GDM1 (cell line): ENCODE results near the gene YPEL5.
A peak's percentile ranks its signal among the peaks of the same experiment; 100 is the strongest.

Experiments used
- DNase-seq: peaks from one replicate; lab custom pipeline; 2025; lab: John Stamatoyannopoulos, UW

The YPEL5 gene

DNA sequence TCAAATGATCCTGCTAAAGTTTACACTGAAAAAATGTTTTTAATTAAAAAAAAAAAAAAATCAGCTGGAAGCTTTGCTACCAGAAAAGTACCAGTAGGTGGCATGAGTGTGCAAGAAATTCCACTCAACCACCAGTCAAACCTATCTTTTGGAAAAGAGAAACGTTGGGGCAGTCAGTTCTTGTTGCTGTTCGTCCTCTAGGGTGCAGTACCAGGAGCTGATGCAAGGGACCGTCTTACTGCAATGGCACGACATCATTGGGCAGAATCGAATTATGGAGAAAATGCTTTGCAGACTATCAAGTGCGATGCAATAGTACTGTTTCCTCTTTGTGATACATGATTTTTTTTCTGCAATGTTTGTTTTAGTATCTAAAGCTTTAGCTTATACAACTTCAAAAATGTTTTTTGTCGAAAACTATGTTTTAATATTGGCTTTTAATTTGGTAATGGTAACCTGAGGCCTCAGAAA lies 18.3 kb downstream of the YPEL5 start:
- DNase-seq, result peak; percentile 83

DNA sequence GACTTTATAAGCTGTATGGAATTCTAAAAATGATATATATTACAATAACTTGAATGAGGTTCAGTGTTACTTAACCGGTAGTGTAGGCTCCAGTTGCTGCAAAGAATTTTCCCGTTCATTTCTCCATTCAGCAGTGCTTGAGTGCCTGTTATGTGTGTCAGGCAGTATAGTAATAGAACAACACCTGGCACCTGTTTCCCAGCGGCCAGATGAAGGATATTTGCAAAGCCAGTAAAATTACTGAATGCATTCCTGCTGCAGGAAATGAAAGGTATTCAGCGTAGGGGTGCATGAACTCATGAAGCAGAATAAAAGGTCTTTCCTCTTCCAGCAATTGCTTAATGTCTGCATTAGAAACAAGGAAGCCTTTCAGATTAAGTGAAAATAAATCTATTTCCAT lies 18.8 kb downstream of the YPEL5 start:
- DNase-seq, result no peak

DNA sequence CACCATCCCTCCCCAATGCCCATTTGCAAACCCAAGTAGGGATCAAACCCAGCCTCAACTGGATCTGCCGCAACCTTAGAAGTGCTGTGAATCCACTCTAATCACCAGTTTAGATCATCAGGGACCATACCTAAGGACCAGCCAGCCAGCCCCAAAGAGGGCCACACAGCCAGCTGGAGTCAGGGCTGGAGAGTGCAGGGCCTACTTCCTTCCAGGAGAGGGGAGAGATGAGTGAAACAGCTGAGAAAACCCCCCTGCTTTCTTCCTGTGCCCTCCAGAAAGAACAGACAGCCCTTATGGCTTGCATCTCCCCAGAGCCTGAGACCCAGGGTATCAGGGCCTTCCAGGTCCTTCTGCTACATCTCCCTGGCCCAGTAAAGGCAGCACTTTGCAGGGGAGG lies 25.8 kb downstream of the YPEL5 start:
- no peak for DNase-seq

DNA sequence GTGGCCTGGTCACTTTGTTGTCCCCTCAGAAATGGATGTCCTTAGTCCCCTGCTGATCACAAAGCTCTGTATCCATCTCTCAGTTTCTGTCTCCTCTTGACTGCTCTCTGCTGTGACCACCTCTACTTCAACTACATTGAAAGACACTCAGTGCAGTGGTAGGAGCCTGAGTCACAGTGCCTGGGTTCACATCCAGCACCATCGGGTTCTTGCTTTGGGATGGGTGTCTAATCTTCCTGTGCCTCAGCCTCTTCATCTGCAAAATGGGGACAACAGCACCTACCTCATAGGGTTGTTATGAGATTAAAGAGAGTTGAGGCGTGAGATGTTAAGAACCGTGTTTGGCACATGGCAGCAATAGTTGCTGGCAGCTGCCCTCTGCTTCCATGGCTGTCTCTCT lies 30.6 kb downstream of the YPEL5 start:
- no peak for DNase-seq

DNA sequence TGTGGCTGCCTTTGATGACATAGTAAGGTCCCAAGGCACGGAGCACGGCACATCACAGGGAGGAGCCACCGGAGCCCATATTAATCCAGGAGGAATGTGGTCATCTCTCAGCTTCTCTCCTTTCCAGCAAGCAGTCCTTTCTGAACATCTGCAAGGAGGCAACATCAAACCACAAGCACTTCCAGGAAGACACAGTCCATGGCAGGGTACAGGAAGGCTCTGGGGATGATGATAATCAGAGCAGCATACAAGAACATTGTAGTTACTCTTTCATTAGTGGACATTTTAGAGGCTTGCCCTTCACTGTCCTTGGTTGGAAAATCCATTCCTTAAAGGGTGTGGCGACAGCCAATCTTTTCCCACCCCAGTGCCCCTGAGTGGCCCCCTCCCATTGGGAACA lies 31.1 kb downstream of the YPEL5 start:
- no peak for DNase-seq

DNA sequence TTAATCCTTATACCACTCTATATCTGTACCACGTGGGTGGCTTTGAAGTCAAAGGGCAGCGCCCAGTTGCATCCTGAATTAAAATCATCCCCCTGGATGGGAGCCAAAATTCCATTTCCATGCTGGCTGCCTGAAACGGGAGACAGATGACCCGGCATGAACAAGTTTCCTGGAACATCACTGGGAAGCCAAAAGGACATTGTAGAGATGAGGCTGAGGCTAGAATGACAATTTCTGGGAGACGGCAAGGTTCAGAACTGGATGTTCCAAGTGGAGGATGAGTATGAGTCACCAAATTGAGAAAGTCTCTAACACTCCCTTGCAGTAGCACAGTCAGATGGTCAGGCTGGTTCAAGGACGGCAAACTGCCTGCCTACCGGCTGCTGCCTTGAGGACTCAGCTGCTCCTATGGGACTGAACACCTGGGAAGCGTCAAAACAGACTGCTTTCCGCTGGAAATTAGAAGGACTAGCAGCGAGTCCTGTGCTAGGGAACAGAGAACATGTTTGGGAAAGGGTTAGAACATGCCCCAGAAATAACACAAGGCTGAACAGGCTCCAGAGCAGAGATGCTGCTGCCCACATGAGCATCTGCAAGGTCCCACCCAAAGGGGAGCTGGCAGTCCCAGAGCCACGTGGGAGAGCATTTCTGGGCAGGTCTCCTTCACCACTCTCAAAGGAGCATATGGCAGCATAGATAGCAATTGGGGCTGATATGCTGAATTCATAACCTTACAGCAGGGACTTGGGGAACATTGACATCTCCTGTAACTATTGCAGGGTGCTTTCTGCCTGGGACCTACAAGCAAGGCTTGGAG lies 32.0 kb downstream of the YPEL5 start:
- DNase-seq, result no peak

DNA sequence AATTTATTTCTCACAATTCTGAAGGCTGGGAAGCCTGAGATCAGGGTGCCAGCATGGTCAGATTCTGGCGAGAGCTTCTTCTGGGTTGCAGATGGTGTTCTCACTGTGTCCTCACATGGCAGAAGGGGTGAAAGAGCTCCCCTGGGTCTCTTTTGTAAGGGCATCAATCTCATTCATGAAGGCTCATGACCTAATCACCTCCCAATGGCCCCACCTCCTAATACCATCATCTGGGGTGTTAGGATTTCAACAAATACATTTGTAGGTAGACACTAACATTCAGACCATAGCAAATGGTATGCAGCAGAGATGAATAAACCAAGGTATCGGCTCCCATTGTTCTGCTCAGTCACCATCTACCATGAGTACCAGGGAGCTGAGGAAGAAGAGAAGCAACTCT lies 32.7 kb downstream of the YPEL5 start:
- DNase-seq, result no peak

DNA sequence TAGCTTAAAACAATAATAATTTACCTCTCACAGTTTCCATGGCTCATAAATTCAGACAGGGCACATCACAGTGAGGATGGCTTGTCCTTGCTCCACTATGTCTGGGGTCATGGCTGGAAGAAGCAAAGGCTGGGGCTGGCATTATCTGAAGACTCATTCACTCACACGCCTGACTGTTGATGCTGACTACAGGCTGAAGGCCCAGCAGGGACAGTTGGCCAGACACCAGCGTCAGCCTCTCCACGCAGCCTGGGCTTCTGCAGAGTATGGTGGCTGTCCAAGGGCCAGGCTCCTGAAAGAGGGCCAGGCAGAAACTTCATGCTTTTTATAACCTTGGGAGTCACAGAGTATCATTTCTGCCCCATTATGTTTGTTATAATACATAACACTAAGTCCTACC lies 33.4 kb downstream of the YPEL5 start:
- DNase-seq, result no peak

DNA sequence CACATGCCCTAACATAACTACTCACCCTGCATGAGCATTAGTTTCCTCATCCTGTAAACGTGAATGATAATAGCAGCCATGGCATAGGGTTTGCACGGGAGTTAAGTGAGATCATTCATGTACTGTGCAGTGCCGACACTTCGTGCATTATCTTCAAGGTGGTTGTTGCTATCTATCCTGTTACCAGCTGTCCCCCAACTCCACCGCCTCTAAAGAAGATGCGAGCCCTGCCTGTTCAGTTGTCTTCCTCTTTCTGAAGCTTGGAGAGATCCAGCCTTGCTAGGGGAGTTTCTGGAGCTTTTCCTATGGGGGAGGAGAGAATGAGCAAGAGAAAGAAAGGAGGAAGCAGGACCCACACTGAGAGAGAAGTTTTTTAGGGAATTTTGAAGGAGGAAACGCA lies 34.4 kb downstream of the YPEL5 start:
- DNase-seq, result no peak

DNA sequence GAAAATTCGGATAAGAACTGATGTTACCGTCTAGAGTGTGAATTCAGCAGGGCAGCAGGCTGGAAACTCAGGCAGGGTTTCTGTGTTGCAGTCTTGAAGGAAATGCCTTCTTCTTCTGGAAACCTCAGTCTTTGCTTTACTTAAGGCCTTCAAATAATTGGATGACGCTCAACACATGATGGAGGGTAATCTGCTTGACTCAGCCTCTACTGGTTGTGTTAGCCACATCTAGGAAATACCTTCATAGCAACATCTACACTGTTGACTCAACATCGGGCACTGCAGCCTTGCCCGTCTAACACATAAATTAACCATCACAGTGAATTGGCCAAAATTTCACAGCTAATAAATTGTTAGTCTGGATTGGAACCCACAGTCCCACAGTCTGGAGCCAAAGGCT lies 37.2 kb downstream of the YPEL5 start:
- no peak for DNase-seq

DNA sequence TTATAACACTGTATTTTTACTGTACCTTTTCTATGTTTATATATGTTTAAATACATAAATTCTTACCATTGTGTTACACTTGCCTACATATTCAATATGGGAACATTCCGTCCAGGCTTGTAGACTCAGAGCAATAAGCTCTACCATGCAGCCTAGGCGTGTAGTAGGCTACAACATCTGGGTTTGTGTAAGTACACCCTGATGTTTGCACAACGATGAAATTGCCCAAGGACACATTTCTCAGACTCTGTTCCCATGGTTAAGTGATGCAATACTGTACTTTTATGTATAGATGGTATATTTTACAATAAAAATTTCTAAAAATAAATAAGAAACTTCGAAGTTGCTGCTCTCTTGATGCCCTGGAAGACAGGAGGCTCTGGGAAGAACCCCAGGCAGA lies 38.4 kb downstream of the YPEL5 start:
- DNase-seq, result no peak

DNA sequence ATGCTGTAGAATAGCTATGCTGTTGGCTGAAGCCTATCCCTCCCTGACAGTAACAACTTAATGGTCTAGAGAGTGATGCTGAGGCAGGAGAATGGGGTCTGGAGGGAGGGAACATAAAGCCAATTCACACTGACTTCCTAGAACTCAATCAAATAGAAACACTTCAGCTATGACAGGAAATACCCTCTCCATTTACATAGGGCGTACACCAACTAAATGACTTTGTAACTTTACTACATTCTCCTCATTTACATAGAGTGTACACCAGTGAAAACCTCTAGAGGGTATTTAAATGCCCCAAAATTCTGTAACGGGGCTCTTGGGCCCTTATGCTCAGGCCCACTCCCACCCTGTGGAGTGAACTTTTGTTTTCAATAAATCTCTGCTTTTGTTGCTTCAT lies 41.5 kb downstream of the YPEL5 start:
- DNase-seq, result no peak

DNA sequence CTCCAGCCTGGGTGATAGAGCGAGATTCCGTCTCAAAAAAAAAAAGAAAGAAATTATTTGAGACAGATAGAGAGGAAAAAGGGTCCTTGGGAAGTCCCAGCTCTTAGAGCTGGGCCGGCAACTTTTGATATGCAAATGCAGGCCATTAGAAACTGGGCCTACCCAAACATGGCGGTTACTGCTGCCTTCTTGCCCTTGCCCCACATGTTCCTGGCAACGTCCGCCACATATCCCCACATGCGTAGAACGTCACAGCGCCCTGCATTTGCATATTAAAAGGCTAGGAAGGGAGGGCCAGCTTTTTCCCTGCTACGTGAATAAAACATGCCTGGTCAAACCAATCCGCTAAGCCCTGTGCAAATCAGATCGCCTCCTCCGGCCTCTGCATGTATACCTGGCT lies 43.8 kb downstream of the YPEL5 start:
- no peak for DNase-seq

DNA sequence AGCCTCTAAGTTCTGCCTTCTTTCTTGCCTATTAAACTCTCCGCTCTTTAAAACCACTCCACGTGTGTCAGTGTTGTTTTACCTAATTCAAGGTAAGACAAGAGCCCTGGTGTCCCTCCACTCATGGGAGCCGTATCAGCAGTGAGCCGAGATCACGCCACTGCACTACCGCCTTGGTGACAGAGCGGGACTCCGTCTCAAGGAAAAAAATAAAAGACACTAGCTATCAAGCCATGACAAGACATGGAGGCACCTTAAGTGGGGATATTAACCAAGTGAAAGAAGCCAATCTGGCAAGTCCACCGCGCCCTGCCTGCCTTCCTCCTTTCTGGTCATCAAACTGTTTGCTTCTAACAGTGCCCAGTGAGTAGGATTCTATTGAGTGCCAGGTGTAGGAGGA lies 44.3 kb downstream of the YPEL5 start:
- no peak for DNase-seq

DNA sequence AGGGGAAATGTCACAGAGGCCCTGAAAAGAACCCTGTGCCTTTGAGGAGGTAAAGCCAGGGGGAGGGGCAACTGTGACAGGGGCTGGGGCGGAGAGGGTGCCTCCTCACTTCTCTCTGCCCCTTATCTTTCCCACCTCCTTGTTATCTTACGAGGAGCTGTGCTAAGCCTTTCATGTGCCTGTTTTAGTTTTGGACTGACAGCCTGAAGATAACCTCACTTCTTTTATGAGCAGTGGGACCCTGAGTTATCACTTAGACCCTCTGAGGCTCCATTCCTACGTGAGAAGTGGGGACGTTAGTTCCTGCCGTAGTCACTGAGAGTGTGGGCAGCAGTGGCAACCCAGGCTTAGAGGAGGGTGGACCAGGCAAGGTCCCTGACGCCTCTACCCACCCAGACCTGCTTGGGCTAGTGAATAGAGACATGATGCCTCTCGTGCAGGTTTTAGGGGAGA lies 45.0 kb downstream of the YPEL5 start:
- no peak for DNase-seq

DNA sequence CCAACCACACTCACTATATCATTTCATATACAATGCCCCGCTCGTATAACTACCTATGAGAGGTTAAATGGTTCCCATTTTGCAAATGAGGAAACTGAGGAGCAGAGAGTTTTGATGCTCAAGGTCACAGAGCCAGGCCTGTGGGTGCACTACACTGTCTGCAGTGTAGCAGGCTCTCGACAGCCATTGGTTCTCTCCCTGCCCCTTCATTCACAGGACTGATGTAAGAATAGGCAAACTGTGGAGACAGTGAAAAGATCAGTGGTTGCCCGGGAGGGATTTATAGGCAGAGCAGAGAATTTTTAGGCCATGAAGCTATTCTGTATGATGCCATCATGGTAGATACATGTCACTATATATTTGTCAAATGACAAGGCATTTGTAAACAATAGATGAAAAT lies 45.5 kb downstream of the YPEL5 start:
- no peak for DNase-seq

DNA sequence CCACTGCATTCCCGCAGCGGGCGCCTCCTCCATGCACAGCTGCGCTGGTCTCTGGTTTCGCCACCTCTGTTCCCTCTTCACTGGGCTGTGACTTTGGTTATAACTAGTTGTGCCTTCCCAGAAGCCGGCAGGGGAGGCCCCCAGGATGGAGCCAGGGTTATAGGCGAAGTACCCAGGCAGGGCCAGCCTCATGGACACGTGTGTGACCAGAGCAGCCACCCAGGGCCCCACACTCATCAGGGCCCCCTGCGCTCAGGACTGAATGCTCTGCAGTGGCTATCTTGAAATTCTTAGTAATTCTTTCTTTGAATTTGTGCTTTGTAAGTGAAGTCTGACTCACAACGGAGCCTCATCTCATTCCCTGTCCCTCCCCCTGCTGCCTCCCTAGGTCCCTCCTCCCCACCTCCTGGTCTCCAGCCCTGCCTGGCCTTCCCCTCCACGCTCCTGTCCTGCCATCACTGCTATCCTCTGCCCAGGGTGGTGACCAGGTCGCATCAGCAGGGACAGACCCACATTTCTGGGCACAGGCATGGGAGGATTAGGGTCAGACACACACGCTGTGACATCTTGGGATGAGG lies 46.4 kb downstream of the YPEL5 start:
- no peak for DNase-seq

DNA sequence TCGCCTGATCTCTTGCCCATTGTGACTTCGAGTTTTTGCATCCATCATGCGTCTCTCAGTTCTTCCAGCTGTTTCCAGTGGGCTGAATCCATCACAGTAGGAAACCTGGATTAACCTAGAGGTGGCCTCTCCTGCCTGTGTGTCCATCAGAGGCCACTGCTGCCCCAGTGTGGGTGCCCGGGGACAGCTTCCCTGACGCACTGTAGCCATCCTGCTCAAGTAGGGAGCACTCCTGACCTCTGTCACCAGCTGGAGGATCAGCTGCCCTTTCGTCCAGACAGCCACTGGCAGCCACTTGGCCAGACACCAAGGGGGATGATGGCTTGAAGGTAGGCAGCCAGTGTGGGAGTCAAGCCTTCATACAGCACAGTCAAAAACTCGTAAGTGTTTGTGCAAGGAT lies 47.6 kb downstream of the YPEL5 start:
- no peak for DNase-seq

DNA sequence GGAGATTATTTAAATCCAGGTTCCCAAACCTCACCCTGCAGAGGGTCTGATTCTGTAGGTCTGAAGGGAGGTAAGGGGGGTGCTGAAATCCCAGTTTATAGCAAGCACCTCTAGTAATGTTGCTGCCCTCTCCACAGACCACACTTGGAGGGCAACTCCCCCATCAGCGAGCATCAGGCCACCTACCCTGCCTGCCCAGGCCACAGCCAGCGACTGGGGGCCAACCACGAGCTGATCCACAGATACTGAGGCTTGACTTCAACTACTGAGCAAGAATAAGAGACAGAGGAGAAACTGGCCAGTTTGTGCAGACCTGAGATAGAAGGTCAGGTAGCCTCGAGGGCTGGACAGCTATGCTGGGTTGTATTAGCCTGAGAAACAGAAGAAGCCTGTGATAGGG lies 48.2 kb downstream of the YPEL5 start:
- DNase-seq, result no peak

DNA sequence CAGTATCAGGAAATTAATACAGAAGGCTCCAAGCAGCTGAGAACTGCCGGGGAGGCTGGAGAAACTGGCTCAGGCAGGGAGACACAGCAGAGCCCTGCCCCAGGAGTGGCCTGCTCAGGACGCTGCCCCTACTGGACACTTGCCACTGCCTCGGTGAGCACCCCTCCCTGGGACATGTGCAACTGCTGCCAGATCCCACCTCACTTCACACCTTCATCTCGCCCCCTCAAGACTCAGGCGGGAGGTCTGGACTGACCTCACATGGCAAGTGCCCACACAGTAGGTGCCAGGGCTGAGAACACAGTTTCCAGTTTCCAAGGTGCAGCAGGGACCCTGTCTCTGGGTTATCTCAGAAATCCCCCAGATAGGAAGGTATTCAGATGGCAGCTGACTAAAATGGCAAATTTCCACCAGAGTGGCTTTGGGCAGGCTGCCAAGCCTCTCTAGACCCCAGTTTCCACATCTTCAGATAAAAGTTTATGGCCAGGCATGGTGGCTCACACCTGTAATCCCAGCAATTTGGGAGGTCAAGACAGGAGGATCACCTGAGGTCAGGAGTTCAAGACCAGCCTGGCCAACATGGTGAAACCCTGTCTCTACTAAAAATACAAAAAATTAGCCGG lies 50.9 kb downstream of the YPEL5 start:
- no peak for DNase-seq

DNA sequence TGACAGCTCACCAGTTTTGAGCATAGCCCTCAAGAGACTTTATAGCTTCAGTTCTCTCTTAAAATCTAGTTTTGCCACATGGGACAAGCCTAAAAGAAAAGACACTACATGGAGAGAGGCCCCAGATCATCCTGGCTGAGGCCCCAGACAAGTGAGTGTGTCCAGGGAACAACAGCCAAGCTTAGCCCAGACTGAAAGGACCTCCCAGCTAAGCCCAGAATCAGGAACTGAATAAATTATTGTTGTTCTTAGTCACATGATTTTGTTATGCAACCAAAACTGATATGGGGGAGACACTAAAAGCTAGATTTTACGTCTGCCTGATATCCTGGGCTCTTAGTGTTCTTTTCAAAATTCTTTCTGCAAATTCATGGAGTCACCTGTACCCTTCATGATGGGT lies 55.2 kb downstream of the YPEL5 start:
- no peak for DNase-seq

DNA sequence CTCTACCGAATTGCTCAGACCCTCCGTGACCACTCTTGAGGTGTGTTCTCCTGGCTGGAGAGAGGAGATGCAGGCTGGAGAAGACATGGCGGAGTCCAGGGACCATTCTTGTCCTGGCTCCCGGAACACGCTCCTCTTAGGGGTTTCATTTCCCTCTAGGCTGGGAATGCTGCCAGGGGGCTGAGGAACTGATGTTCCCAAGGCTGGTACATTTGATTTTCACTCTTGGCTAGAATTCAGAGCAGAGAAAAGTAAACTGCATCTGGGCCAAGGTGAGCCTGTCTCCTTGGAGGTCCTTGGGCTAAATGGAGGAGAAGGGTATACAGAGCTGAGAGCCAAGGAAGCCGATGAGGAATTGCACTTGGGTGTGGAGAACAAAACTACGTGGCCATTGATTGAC lies 56.3 kb downstream of the YPEL5 start:
- no peak for DNase-seq

DNA sequence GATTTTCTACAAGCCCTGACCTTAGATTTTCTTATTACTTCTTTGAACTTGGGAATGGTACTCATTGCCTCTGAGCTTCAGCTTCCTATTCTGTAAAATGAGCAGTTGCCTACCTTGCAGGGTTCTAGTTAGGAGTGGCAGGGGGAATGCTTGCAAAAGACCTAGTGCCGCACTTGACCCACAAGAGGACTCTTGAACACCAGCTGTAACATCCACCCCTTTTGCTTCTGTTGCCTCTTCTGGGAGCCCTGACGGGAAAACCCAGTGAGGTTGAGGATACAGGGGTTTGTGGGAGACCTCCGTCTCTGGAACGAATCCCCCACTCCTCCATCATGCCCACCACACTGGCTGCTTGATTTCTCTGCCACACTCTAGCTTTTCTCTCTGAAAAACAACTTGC lies 57.5 kb downstream of the YPEL5 start:
- no peak for DNase-seq
